OCI-LY7 (cell line): ENCODE results near the gene GNAZ. TPM values are rescaled to one million over a fixed set of nuclear protein-coding genes. Genes with fewer than 3 reads are reported as not detected.

ENCODE experiments used
- BruUV-seq: library from RNA; stranded (reverse); fragments of 400-500 nt; replicated peaks from 2 replicates; lab custom pipeline; 2021; lab: Mats Ljungman, UMichigan
- CTCF ChIA-PET: fragments of 300-600 bp; sonication (Branson Sonifier 250); formaldehyde crosslinking; loops from one replicate; lab custom pipeline; 2022; ENCODE audit warnings: antibody characterized with exemption; ENCODE audit not compliant: unreplicated experiment; lab: Charles Lee
- POLR2A ChIA-PET: fragments of 300-600 bp; sonication (Branson Sonifier 250); formaldehyde crosslinking; loops from one replicate; lab custom pipeline; 2022; ENCODE audit warnings: antibody characterized with exemption; lab: Charles Lee
- DNase-seq: peaks from one replicate; pipeline ENCODE4 v3.0.0-alpha.2; 2015; ENCODE audit warnings: low spot score
- H2AFZ ChIP-seq: fragments of 200-600 bp; sonication (generic), shearing (Covaris generic); 2 replicates; pipeline ENCODE4 v1.6.1; 2014; ENCODE audit warnings: mild to moderate bottlenecking, antibody characterized with exemption, low read length, moderate library complexity
- H3K27ac ChIP-seq: fragments of 200-600 bp; sonication (generic); 2 replicates; pipeline ENCODE4 v1.5.1; 2014; ENCODE audit warnings: mixed run types, low read depth, mild to moderate bottlenecking, moderate library complexity, low read length, inconsistent platforms; ENCODE audit not compliant: poor library complexity, severe bottlenecking
- H3K36me3 ChIP-seq: fragments of 200-600 bp; sonication (generic); 2 replicates; pipeline ENCODE4 v1.6.1; 2014; ENCODE audit warnings: mild to moderate bottlenecking, antibody characterized with exemption, low read length, moderate library complexity, mixed read lengths; ENCODE audit not compliant: insufficient read depth
- H3K4me1 ChIP-seq: fragments of 200-600 bp; sonication (generic); 2 replicates; pipeline ENCODE4 v1.5.1; 2014; ENCODE audit warnings: mild to moderate bottlenecking, low read length; ENCODE audit not compliant: insufficient read depth, poor library complexity, severe bottlenecking
- H3K4me2 ChIP-seq: fragments of 200-600 bp; sonication (generic); 2 replicates; pipeline ENCODE4 v1.6.1; 2014; ENCODE audit warnings: mild to moderate bottlenecking, low read length
- H3K4me3 ChIP-seq: fragments of 200-600 bp; sonication (generic); 2 replicates; pipeline ENCODE4 v1.5.1; 2014; ENCODE audit warnings: mild to moderate bottlenecking, low read depth, low read length; ENCODE audit not compliant: poor library complexity, severe bottlenecking
- H3K79me2 ChIP-seq: fragments of 200-600 bp; sonication (generic); 2 replicates; pipeline ENCODE4 v1.6.1; 2016; ENCODE audit warnings: low read depth, mild to moderate bottlenecking, low read length, moderate library complexity, mixed read lengths; ENCODE audit not compliant: insufficient read depth
- H3K9me2 ChIP-seq: fragments of 200-600 bp; sonication (generic); 2 replicates; pipeline ENCODE4 v1.6.1; 2016; ENCODE audit warnings: mild to moderate bottlenecking, low read length, mixed read lengths; ENCODE audit not compliant: insufficient read depth
- H3K9me3 ChIP-seq: fragments of 200-600 bp; sonication (generic); 2 replicates; pipeline ENCODE4 v1.6.1; 2014; ENCODE audit warnings: mild to moderate bottlenecking, mixed run types, low read length, mixed read lengths
- H4K20me1 ChIP-seq: fragments of 200-600 bp; sonication (generic); 2 replicates; pipeline ENCODE4 v1.6.1; 2014; ENCODE audit warnings: mild to moderate bottlenecking, antibody characterized with exemption, low read length, moderate library complexity, mixed read lengths; ENCODE audit not compliant: insufficient read depth
- CTCF ChIP-seq: fragments of 200-600 bp; sonication (generic); conservative IDR thresholded peaks from 2 replicates; pipeline ENCODE4 v1.5.1; 2014; ENCODE audit warnings: mild to moderate bottlenecking, antibody characterized with exemption, low read length, moderate library complexity, mixed read lengths
- EZH2phosphoT487 ChIP-seq: fragments of 200-600 bp; sonication (generic); IDR thresholded peaks from 2 replicates; pipeline ENCODE4 v1.6.1; 2018; ENCODE audit warnings: low read depth, borderline replicate concordance, mild to moderate bottlenecking, mixed run types, antibody characterized with exemption, low read length, moderate library complexity, mixed read lengths
- intact Hi-C: fragments of 100-400 bp; cut with micrococcal nuclease; formaldehyde crosslinking; loops from one replicate; pipeline ENCODE4 v1.10.0; 2022; ENCODE audit not compliant: unreplicated experiment
- total RNA-seq, 2 experiments: library from RNA; depleted of rRNA in 1 of 2; stranded (reverse); fragments of >200 nt in 1 of 2; shearing (Covaris generic) in 1 of 2; gene quantifications; 2 replicates each; pipeline ENCODE4 v1.2.3, GENCODE V29; 2014 to 2022

The GNAZ gene
- total RNA-seq, 2 experiments from 2014 or later, result 38.5 to 46.4 TPM

GRCh38 chr22:23098718-23099530, 28.6 kb downstream of the GNAZ start:
- POLR2A ChIA-PET, result no interaction called here
- Histone ChIP-seq H2AFZ (no peak overlapping the region), H3K9me2 (no peaks in the 10 kb centered on the region), H3K4me1 (no peaks in the 10 kb centered on the region), H3K36me3 (peaks cover 32% of the 10 kb centered on the region; the same call in 1 of the 2 replicates), H3K4me2 (no peak overlapping the region), H3K27ac (no peak overlapping the region), H4K20me1 (no peaks in the 10 kb centered on the region), H3K79me2 (no peaks in the 10 kb centered on the region), H3K4me3 (no peak overlapping the region), H3K9me3 (no peaks in the 10 kb centered on the region)
- no peak for TF ChIP-seq CTCF
- no peak for TF ChIP-seq EZH2phosphoT487
- CTCF ChIA-PET, result no interaction called here
- intact Hi-C loops, result no loop called here
- no peak for DNase-seq
- BruUV-seq, result no TSS peak

GRCh38 chr22:23099531-23099804, 29.1 kb downstream of the GNAZ start:
- no TSS peak for BruUV-seq
- Histone ChIP-seq H3K79me2 (no peaks in the 10 kb centered on the region), H3K9me2 (no peaks in the 10 kb centered on the region), H3K9me3 (no peaks in the 10 kb centered on the region), H3K4me3 (no peak overlapping the region), H3K27ac (no peak overlapping the region), H3K4me1 (no peaks in the 10 kb centered on the region), H3K36me3 (peaks cover 32% of the 10 kb centered on the region; the same call in 1 of the 2 replicates), H2AFZ (no peak overlapping the region), H4K20me1 (no peaks in the 10 kb centered on the region), H3K4me2 (no peak overlapping the region)
- POLR2A ChIA-PET, result no interaction called here
- TF ChIP-seq CTCF, result no peak
- TF ChIP-seq EZH2phosphoT487, result no peak
- DNase-seq, result no peak
- intact Hi-C loops, result no loop called here
- CTCF ChIA-PET, result no interaction called here

- POLR2A ChIA-PET, result no interaction called here
- no TSS peak for BruUV-seq
- intact Hi-C loops, result no loop called here
These were observed 29.9 kb downstream of the GNAZ start for GRCh38 chr22:23100124-23100801.

More at GRCh38 chr22:23100124-23100801, 29.9 kb downstream of the GNAZ start:
- H2AFZ ChIP-seq, result no peak overlapping the region
- no peaks in the 10 kb centered on the region for H3K79me2 ChIP-seq
- DNase-seq, result no peak
- no peak overlapping the region for H3K27ac ChIP-seq
- no peak overlapping the region for H3K4me2 ChIP-seq
- H4K20me1 ChIP-seq, result no peaks in the 10 kb centered on the region
- no peak for TF ChIP-seq EZH2phosphoT487
- no peak for TF ChIP-seq CTCF
- no peaks in the 10 kb centered on the region for H3K9me2 ChIP-seq
- H3K9me3 ChIP-seq, result no peaks in the 10 kb centered on the region
- no peak overlapping the region for H3K4me3 ChIP-seq
- peaks cover 31% of the 10 kb centered on the region; the same call in 1 of the 2 replicates for H3K36me3 ChIP-seq
- CTCF ChIA-PET, result no interaction called here
- no peaks in the 10 kb centered on the region for H3K4me1 ChIP-seq
